SK-N-SH (cell line): ENCODE data around the gene STARD8. TPM values are rescaled to one million over a fixed set of nuclear protein-coding genes. Genes with fewer than 3 reads are reported as not detected.

Experiments
- CTCF ChIA-PET: fragments of 300-600, 350-600 bp; formaldehyde crosslinking; extraction: SDS; loops from one replicate; lab custom pipeline; 2021; lab: Yijun Ruan, JAX
- POLR2A ChIA-PET: fragments of 350-600 bp; sonication (Branson Sonifier 250); formaldehyde crosslinking; extraction: SDS; loops from one replicate; lab custom pipeline; 2020; ENCODE audit warnings: antibody characterized with exemption, inconsistent platforms; lab: Yijun Ruan, JAX
- DNase-seq: peaks from one replicate; pipeline ENCODE4 v3.0.0; 2012
- H2AFZ ChIP-seq: fragments of 200-600 bp; sonication (generic); 2 replicates; pipeline ENCODE4 v1.8.1; 2016; ENCODE audit warnings: antibody characterized with exemption, mild to moderate bottlenecking, low read depth
- H3F3A ChIP-seq: fragments of 200-600 bp; sonication (generic); replicated peaks from 2 replicates; pipeline ENCODE3; 2016; ENCODE audit warnings: antibody characterized with exemption, mild to moderate bottlenecking; ENCODE audit not compliant: insufficient read depth
- H3K27ac ChIP-seq, 2 experiments: fragments of 200-500 bp in 1 of 2; fragments of 200-600 bp in 1 of 2; sonication (Bioruptor generic) in 1 of 2; sonication (generic), shearing (Covaris generic) in 1 of 2; 2 replicates each; pipeline versions ENCODE4 v1.5.1 to v1.6.1; 2014 to 2016; ENCODE audit warnings: low read depth in 2 of 2, inconsistent platforms in 1 of 2, low read length in 1 of 2, mild to moderate bottlenecking in 1 of 2, mixed read lengths in 1 of 2
- H3K27me3 ChIP-seq: fragments of 200-600 bp; sonication (generic), shearing (Covaris generic); 2 replicates; pipeline ENCODE4 v1.6.1; 2016; ENCODE audit warnings: mixed run types; ENCODE audit not compliant: insufficient read depth
- H3K36me3 ChIP-seq, 2 experiments: fragments of 200-500 bp in 1 of 2; fragments of 200-600 bp in 1 of 2; sonication (Bioruptor generic) in 1 of 2; sonication (generic) in 1 of 2; replicated peaks in 1 of 2; 2 replicates each; pipeline versions ENCODE3 to v1.5.1; 2014 to 2016; ENCODE audit warnings: low read length in 1 of 2, mild to moderate bottlenecking in 1 of 2; ENCODE audit not compliant: insufficient read depth in 2 of 2, control insufficient read depth in 1 of 2
- H3K4me1 ChIP-seq, 2 experiments: fragments of 200-500 bp in 1 of 2; fragments of 200-600 bp in 1 of 2; sonication (Bioruptor generic) in 1 of 2; sonication (generic), shearing (Covaris generic) in 1 of 2; 2 replicates each; pipeline versions ENCODE4 v1.5.1 to v1.6.1; 2014 to 2016; ENCODE audit warnings: low read depth in 1 of 2, low read length in 1 of 2, mixed run types in 1 of 2; ENCODE audit not compliant: insufficient read depth in 2 of 2, control insufficient read depth in 1 of 2
- H3K4me2 ChIP-seq: fragments of 200-600 bp; sonication (generic), shearing (Covaris generic); 2 replicates; pipeline ENCODE4 v1.6.1; 2017; ENCODE audit warnings: mixed run types
- H3K4me3 ChIP-seq, 2 experiments: fragments of 200-500 bp in 1 of 2; fragments of 200-600 bp in 1 of 2; sonication (Bioruptor generic) in 1 of 2; sonication (generic), shearing (Covaris generic) in 1 of 2; 2 replicates each; pipeline versions ENCODE4 v1.5.1 to v1.8.1; 2014 to 2016; ENCODE audit warnings: low read depth in 2 of 2, inconsistent platforms in 1 of 2, low read length in 1 of 2, mild to moderate bottlenecking in 1 of 2, mixed read lengths in 1 of 2, moderate library complexity in 1 of 2
- H3K79me2 ChIP-seq: fragments of 200-600 bp; sonication (generic); 2 replicates; pipeline ENCODE4 v1.8.1; 2017; ENCODE audit warnings: mild to moderate bottlenecking; ENCODE audit not compliant: insufficient read depth
- H3K9ac ChIP-seq: fragments of 200-600 bp; sonication (generic); 2 replicates; pipeline ENCODE4 v1.6.1; 2017; ENCODE audit warnings: mixed run types
- H3K9me2 ChIP-seq: fragments of 200-600 bp; sonication (generic); 2 replicates; pipeline ENCODE4 v1.6.1; 2017; ENCODE audit warnings: mixed run types
- H3K9me3 ChIP-seq: fragments of 200-600 bp; sonication (generic); 2 replicates; pipeline ENCODE4 v1.6.1; 2017; ENCODE audit warnings: mixed run types, mild to moderate bottlenecking, moderate library complexity
- H4K20me1 ChIP-seq: fragments of 200-600 bp; sonication (generic); 2 replicates; pipeline ENCODE4 v1.6.1; 2017; ENCODE audit warnings: mild to moderate bottlenecking, mixed run types; ENCODE audit not compliant: insufficient read depth
- ELF1 ChIP-seq: IDR thresholded peaks from 2 replicates; pipeline ENCODE4 v1.4.0; 2012
- EP300 ChIP-seq, 2 experiments: IDR thresholded peaks; 2 replicates each; pipeline versions ENCODE4 v1.4.0 to v1.6.1; 2012; ENCODE audit warnings: borderline replicate concordance in 1 of 2, low read depth in 1 of 2, low read length in 1 of 2
- EZH2phosphoT487 ChIP-seq: fragments of 200-600 bp; sonication (generic); IDR thresholded peaks from 2 replicates; pipeline ENCODE4 v1.6.1; 2017; ENCODE audit warnings: low read depth, mixed run types, mild to moderate bottlenecking, antibody characterized with exemption, moderate library complexity, borderline replicate concordance
- FOXJ3 ChIP-seq: sonication (generic); formaldehyde crosslinking; IDR thresholded peaks from 2 replicates; pipeline ENCODE4 v1.5.1; 2020; ENCODE audit warnings: mild to moderate bottlenecking, missing genetic modification reagents
- GABPA ChIP-seq: IDR thresholded peaks from 2 replicates; pipeline ENCODE4 v1.4.0; 2012; ENCODE audit warnings: low read depth, mild to moderate bottlenecking
- JUND ChIP-seq: IDR thresholded peaks from 2 replicates; pipeline ENCODE4 v1.4.0; 2012
- MEF2A ChIP-seq: IDR thresholded peaks from 2 replicates; pipeline ENCODE4 v1.4.0; 2012; ENCODE audit warnings: low read depth, borderline replicate concordance
- NFIC ChIP-seq: IDR thresholded peaks from 2 replicates; pipeline ENCODE4 v1.4.0; 2012; ENCODE audit warnings: borderline replicate concordance
- POLR2AphosphoS5 ChIP-seq: IDR thresholded peaks from 2 replicates; pipeline ENCODE4 v1.6.1; 2012; ENCODE audit warnings: low read depth, low read length
- RCOR1 ChIP-seq: fragments of 150-350 bp; IDR thresholded peaks from 2 replicates; pipeline ENCODE4 v1.6.1; 2017; ENCODE audit warnings: antibody characterized with exemption, low read length
- SIN3A ChIP-seq: IDR thresholded peaks from 2 replicates; pipeline ENCODE4 v1.6.1; 2012; ENCODE audit warnings: low read depth, mild to moderate bottlenecking, low read length, moderate library complexity, borderline replicate concordance
- TAF1 ChIP-seq: IDR thresholded peaks from 2 replicates; pipeline ENCODE4 v1.6.1; 2012; ENCODE audit warnings: low read depth, mild to moderate bottlenecking, low read length, moderate library complexity, borderline replicate concordance
- TEAD4 ChIP-seq: IDR thresholded peaks from 2 replicates; pipeline ENCODE4 v1.4.0; 2012; ENCODE audit warnings: mild to moderate bottlenecking, borderline replicate concordance; ENCODE audit not compliant: insufficient read depth
- YY1 ChIP-seq: IDR thresholded peaks from 2 replicates; pipeline ENCODE4 v1.4.0; 2012; ENCODE audit warnings: low read depth, mild to moderate bottlenecking
- WGBS: methylation state at CpG from one replicate; pipeline ENCODE4 v1.1.6; 2017; ENCODE audit warnings: low lambda C conversion rate; 5-methylcytosine and 5-hydroxymethylcytosine counted together
- polyA plus RNA-seq, 3 experiments: library from polyadenylated mRNA; depleted of rRNA; stranded (reverse); fragments of >200 nt; gene quantifications; 2 replicates each; pipeline ENCODE4 v1.2.3, GENCODE V29; 2012
- TF ChIP-seq, protein P1 (sequence below): IDR thresholded peaks from 2 replicates; pipeline ENCODE4 v1.4.0; 2012; ENCODE audit warnings: low read depth, borderline replicate concordance
- TF ChIP-seq, protein P2 (sequence below): fragments of 150-350 bp; IDR thresholded peaks from 2 replicates; pipeline ENCODE4 v1.6.1; 2017; ENCODE audit warnings: antibody characterized with exemption, low read length, low read depth, borderline replicate concordance
- TF ChIP-seq, protein P3 (sequence below): IDR thresholded peaks from 2 replicates; pipeline ENCODE4 v1.4.0; 2012; ENCODE audit warnings: low read depth, borderline replicate concordance
- TF ChIP-seq, protein P4 (sequence below): fragments of 200-600 bp; sonication (generic); IDR thresholded peaks from 2 replicates; pipeline ENCODE4 v1.6.1; 2017; ENCODE audit warnings: antibody characterized with exemption, mild to moderate bottlenecking, moderate library complexity

The STARD8 gene
- polyA plus RNA-seq, 1 of the 3 experiments (the other 2 are of a cell fraction): 2.6 TPM

GRCh38 chrX:68598841-68599240, 48.6 kb upstream of the STARD8 start:
- no peaks in the 10 kb centered on the region for H3K9me2 ChIP-seq
- no peak for TF ChIP-seq TEAD4
- TF ChIP-seq, protein P1, sequence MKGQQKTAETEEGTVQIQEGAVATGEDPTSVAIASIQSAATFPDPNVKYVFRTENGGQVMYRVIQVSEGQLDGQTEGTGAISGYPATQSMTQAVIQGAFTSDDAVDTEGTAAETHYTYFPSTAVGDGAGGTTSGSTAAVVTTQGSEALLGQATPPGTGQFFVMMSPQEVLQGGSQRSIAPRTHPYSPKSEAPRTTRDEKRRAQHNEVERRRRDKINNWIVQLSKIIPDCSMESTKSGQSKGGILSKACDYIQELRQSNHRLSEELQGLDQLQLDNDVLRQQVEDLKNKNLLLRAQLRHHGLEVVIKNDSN: no peak
- no peak for TF ChIP-seq NFIC
- TF ChIP-seq POLR2AphosphoS5: no peak
- TF ChIP-seq, protein P2, sequence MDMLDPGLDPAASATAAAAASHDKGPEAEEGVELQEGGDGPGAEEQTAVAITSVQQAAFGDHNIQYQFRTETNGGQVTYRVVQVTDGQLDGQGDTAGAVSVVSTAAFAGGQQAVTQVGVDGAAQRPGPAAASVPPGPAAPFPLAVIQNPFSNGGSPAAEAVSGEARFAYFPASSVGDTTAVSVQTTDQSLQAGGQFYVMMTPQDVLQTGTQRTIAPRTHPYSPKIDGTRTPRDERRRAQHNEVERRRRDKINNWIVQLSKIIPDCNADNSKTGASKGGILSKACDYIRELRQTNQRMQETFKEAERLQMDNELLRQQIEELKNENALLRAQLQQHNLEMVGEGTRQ: no peak
- TF ChIP-seq SIN3A: no peak
- TF ChIP-seq, protein P3, sequence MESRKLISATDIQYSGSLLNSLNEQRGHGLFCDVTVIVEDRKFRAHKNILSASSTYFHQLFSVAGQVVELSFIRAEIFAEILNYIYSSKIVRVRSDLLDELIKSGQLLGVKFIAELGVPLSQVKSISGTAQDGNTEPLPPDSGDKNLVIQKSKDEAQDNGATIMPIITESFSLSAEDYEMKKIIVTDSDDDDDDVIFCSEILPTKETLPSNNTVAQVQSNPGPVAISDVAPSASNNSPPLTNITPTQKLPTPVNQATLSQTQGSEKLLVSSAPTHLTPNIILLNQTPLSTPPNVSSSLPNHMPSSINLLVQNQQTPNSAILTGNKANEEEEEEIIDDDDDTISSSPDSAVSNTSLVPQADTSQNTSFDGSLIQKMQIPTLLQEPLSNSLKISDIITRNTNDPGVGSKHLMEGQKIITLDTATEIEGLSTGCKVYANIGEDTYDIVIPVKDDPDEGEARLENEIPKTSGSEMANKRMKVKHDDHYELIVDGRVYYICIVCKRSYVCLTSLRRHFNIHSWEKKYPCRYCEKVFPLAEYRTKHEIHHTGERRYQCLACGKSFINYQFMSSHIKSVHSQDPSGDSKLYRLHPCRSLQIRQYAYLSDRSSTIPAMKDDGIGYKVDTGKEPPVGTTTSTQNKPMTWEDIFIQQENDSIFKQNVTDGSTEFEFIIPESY: no peak
- TF ChIP-seq JUND: no peak
- no peak for TF ChIP-seq FOXJ3 (CRISPR knock-in tag)
- TF ChIP-seq, protein P4, sequence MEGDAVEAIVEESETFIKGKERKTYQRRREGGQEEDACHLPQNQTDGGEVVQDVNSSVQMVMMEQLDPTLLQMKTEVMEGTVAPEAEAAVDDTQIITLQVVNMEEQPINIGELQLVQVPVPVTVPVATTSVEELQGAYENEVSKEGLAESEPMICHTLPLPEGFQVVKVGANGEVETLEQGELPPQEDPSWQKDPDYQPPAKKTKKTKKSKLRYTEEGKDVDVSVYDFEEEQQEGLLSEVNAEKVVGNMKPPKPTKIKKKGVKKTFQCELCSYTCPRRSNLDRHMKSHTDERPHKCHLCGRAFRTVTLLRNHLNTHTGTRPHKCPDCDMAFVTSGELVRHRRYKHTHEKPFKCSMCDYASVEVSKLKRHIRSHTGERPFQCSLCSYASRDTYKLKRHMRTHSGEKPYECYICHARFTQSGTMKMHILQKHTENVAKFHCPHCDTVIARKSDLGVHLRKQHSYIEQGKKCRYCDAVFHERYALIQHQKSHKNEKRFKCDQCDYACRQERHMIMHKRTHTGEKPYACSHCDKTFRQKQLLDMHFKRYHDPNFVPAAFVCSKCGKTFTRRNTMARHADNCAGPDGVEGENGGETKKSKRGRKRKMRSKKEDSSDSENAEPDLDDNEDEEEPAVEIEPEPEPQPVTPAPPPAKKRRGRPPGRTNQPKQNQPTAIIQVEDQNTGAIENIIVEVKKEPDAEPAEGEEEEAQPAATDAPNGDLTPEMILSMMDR: no peak
- no peak for TF ChIP-seq YY1
- TF ChIP-seq MEF2A: no peak
- no peak for TF ChIP-seq GABPA
- no peak for TF ChIP-seq TAF1
- no peak for TF ChIP-seq RCOR1
- no peak for TF ChIP-seq EZH2phosphoT487
- no peak for TF ChIP-seq EP300 (IDR thresholded peaks at IDR 0.05; ENCODE audit: borderline replicate concordance in 1 of 2, low read depth in 1 of 2, low read length in 1 of 2)
- no peak for TF ChIP-seq ELF1
- no peaks in the 10 kb centered on the region for H4K20me1 ChIP-seq
- ChIA-PET CTCF (interaction anchor here (0.6 to 2.6 kb wide), 20 partner anchors 11 to 1172 kb away, joined by 3 to 28 read pairs (median 4); no protein-coding TSS in a partner anchor), POLR2A (no interaction called here)
- no peaks in the 10 kb centered on the region for H3K4me1 ChIP-seq
- DNase-seq: no peak
- no peaks in the 10 kb centered on the region for H3K36me3 ChIP-seq
- H3F3A ChIP-seq: no peaks in the 10 kb centered on the region
- no peaks in the 10 kb centered on the region for H3K79me2 ChIP-seq
- H3K4me2 ChIP-seq: no peak overlapping the region
- peaks cover 12% of the 10 kb centered on the region for H3K9me3 ChIP-seq
- H3K9ac ChIP-seq: no peak overlapping the region
- no peak overlapping the region for H2AFZ ChIP-seq
- H3K27me3 ChIP-seq: no peaks in the 10 kb centered on the region
- WGBS: 0% methylated on average over 1 of the region's 1 CpG
- H3K4me3 ChIP-seq: no peak overlapping the region
- no peak overlapping the region for H3K27ac ChIP-seq
